OCI-LY7 (cell line): Measurements from ENCODE around the gene ATG9A.

Experiments used
- EZH2phosphoT487 ChIP-seq: fragments of 200-600 bp; sonication (generic); IDR thresholded peaks from 2 replicates; pipeline ENCODE4 v1.6.1; 2018; ENCODE audit warnings: low read depth, borderline replicate concordance, mild to moderate bottlenecking, mixed run types, antibody characterized with exemption, low read length, moderate library complexity, mixed read lengths
- TF ChIP-seq, protein P1 (sequence below): fragments of 200-600 bp; sonication (generic); conservative IDR thresholded peaks from 2 replicates; pipeline ENCODE4 v1.5.1; 2014; ENCODE audit warnings: mild to moderate bottlenecking, antibody characterized with exemption, low read length, moderate library complexity, mixed read lengths

DNA sequence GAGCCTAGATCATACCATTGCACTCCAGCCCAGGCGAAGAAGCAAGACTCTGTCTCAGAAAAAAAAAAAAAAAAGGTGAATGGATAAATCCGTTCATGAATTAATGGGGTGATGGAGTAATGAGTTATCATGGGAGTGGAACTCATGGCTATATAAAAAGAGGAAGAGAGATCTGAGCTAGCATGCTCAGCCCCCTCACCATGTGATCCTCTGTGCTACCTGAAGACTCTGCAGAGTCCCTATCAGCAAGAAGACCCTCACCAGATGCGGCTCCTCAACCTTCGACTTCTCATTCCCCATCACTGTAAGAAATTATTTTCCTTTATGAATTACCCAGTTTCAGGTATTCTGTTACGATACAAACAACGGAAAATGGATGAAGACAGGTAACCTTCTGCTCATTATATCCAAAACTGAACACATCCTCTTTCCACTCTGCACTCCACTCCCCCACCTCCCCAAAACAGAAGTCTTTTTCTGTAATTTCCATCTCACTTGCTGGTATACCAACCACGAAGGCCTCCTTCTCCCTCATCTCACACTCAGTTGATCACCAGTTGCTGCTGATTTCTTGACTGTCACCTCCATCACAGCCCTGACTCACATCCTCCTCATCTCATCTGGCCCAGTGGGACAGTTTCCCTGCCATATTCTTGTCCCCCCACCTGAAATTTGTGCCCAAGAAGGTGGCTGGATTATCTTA lies 42.5 kb downstream of the ATG9A start:
- TF ChIP-seq EZH2phosphoT487: no peak
- TF ChIP-seq, protein P1, sequence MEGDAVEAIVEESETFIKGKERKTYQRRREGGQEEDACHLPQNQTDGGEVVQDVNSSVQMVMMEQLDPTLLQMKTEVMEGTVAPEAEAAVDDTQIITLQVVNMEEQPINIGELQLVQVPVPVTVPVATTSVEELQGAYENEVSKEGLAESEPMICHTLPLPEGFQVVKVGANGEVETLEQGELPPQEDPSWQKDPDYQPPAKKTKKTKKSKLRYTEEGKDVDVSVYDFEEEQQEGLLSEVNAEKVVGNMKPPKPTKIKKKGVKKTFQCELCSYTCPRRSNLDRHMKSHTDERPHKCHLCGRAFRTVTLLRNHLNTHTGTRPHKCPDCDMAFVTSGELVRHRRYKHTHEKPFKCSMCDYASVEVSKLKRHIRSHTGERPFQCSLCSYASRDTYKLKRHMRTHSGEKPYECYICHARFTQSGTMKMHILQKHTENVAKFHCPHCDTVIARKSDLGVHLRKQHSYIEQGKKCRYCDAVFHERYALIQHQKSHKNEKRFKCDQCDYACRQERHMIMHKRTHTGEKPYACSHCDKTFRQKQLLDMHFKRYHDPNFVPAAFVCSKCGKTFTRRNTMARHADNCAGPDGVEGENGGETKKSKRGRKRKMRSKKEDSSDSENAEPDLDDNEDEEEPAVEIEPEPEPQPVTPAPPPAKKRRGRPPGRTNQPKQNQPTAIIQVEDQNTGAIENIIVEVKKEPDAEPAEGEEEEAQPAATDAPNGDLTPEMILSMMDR: no peak
